Frontal cortex (tissue), 1 donor: ENCODE results near the gene REV3L. TPM values are rescaled to one million over a fixed set of nuclear protein-coding genes. Genes with fewer than 3 reads are reported as not detected.

ENCODE experiments used
- total RNA-seq: library from RNA; depleted of rRNA; stranded (reverse); fragments of >200 nt; gene quantifications from one replicate; pipeline ENCODE4 v1.2.3, GENCODE V29; 2014

REV3L gene
- total RNA-seq, 1 donor from 2014 or later, result 95.0 TPM

Other genes with a start within 250 kb of the REV3L start
- 6.1 TPM for gene TRAF3IP2, start 122.7 kb upstream of the REV3L start, total RNA-seq